Activated CD4-positive, alpha-beta memory T cell treated with anti-CD3 and anti-CD28 coated beads for 36 hours (primary cell): ENCODE measurements around the gene CD14. TPM values are rescaled to one million over a fixed set of nuclear protein-coding genes. Genes with fewer than 3 reads are reported as not detected.
"Not testable (repeated sequence)": the region's sequence is repeated elsewhere in the genome, so short reads cannot be mapped to it uniquely, and the experiment has no call there.

Source experiments
- CTCF ChIA-PET: fragments of 350-600 bp; sonication (Branson Sonifier 250); formaldehyde crosslinking; loops from one replicate; lab custom pipeline; 2021; ENCODE audit warnings: antibody characterized with exemption, inconsistent platforms; lab: Charles Lee
- POLR2A ChIA-PET: fragments of 350-600 bp; sonication (Branson Sonifier 250); formaldehyde crosslinking; loops from one replicate; lab custom pipeline; 2021; ENCODE audit warnings: antibody characterized with exemption; lab: Charles Lee
- DNase-seq: peaks from one replicate; pipeline ENCODE4 v3.0.0-alpha.2; 2020
- H3K27ac Mint-ChIP-seq: one replicate; pipeline ENCODE4 v1.8.0; 2021; ENCODE audit warnings: mixed read lengths
- H3K27me3 Mint-ChIP-seq: one replicate; pipeline ENCODE4 v1.8.0; 2021; ENCODE audit warnings: mixed read lengths
- H3K36me3 Mint-ChIP-seq: one replicate; pipeline ENCODE4 v1.8.0; 2021; ENCODE audit warnings: mixed read lengths
- H3K4me1 Mint-ChIP-seq: one replicate; pipeline ENCODE4 v1.8.0; 2021; ENCODE audit warnings: low read depth, mixed read lengths
- H3K4me3 Mint-ChIP-seq: one replicate; pipeline ENCODE4 v1.8.0; 2021; ENCODE audit warnings: mild to moderate bottlenecking, mixed read lengths
- H3K9me3 Mint-ChIP-seq: one replicate; pipeline ENCODE4 v1.8.0; 2021; ENCODE audit warnings: mixed read lengths
- intact Hi-C: fragments of 100-400 bp; cut with micrococcal nuclease; formaldehyde crosslinking; loops from one replicate; pipeline ENCODE4 v1.15.1; 2023
- total RNA-seq, 2 experiments: library from RNA; stranded (reverse); gene quantifications; one replicate each; pipeline ENCODE4 v1.2.3, GENCODE V29; 2021

The CD14 gene
- total RNA-seq, 2 experiments from 2014 or later, result 0.39 to 0.62 TPM

DNA sequence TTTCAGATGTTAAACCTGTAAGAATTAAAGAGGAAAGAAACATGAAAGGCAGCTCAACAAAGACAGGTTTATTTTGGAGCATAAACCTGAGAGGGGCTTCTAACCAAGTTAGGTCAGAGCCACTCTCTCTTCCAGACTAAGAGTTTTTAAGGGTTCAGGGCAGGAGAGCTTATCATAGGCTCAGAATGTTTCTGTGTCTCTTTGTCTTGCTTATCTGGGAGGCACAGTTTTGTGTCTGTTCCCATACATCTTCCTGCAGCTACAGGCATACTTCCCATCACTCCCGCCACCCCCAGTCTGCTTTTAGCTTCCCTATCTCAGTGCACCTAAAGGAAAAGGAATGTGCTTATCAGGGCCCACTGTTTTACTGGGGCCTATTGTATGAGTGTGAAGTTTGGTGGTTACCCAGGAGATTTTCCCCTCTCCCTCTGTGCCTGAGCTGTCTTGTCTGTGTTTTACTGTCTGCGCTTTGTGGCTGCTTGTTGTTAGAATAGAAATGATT lies 21.9 kb downstream of the CD14 start:
- intact Hi-C loops, result no loop called here
- CTCF ChIA-PET, result no interaction called here
- Mint-ChIP-seq H3K9me3 (no peaks in the 10 kb centered on the region), H3K4me3 (no peak overlapping the region), H3K27ac (no peak overlapping the region), H3K27me3 (peaks cover 6% of the 10 kb centered on the region), H3K36me3 (no peaks in the 10 kb centered on the region), H3K4me1 (peaks cover 9% of the 10 kb centered on the region)
- DNase-seq, result no peak
- POLR2A ChIA-PET, result no interaction called here

DNA sequence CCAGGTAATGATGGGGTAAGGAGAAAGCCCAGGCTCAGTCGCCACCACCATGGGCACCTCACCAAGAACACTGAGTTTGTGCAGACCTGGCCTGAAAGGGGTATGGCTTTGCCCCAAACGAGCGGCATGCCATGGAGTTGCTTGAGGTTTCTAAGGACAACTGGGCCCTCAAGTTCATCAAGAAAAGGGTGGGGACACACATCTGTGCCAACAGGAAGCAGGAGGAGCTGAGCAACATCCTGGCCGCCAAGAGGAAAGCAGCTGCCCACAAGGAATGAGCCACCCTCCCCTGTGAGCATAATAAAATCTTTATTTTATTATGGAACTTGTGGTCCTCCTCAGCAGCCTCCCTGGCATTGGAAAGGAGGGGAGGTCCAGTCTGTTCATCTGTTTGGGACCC lies 23.8 kb downstream of the CD14 start:
- Mint-ChIP-seq H3K27me3 (peaks cover 6% of the 10 kb centered on the region), H3K36me3 (no peaks in the 10 kb centered on the region), H3K4me1 (peaks cover 9% of the 10 kb centered on the region), H3K4me3 (no peak overlapping the region), H3K27ac (no peak overlapping the region), H3K9me3 (no peaks in the 10 kb centered on the region)
- ChIA-PET POLR2A (no interaction called here), CTCF (interaction anchor here (0.6 to 0.7 kb wide), 2 partner anchors 93 to 131 kb away, joined by 3 to 4 read pairs; no protein-coding TSS in a partner anchor)
- intact Hi-C loops, result no loop called here
- no peak for DNase-seq

DNA sequence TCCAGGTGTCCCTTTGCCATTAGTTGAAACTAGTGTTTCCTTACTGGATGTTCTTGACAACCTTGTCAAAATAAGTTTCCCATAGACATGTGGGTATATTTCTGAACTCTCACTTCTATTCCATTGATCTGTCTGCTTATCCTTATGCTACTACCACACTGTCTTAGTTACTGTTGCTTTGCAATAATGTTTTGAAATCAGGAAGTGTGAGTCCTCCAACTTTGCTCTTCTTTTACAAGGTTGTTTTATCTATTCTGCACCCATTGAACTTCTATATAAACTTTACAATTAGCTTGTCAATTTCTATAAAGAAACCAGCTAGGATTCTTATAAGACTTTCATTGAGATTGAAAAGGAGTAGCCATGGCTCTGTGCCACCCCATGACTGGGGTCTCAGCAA lies 24.3 kb downstream of the CD14 start:
- CTCF ChIA-PET, result no interaction called here
- Mint-ChIP-seq H3K4me3 (no peak overlapping the region), H3K4me1 (peaks cover 9% of the 10 kb centered on the region), H3K27ac (no peak overlapping the region), H3K27me3 (peaks cover 6% of the 10 kb centered on the region), H3K36me3 (no peaks in the 10 kb centered on the region), H3K9me3 (no peaks in the 10 kb centered on the region)
- no peak for DNase-seq
- intact Hi-C loops, result no loop called here
- POLR2A ChIA-PET, result no interaction called here

DNA sequence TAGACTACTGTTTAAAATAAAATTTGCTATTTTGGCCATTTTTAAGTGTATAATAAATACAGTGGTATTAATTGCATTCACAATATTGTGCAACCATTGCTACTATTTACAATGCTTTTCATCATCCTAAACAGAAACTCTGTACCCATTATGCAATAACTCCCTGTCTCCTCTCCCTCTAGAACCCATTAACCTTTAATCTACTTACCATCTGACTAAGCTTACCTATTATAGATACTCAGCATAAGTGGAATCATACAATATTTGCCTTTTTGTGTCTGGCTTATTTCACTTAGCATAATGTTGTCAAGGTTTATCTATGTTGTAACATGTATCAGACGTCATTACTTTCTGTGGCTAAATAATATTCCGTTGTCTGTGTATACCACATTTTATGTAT lies 25.9 kb downstream of the CD14 start:
- no peak for DNase-seq
- Mint-ChIP-seq H3K4me3 (no peak overlapping the region), H3K4me1 (peaks cover 4% of the 10 kb centered on the region), H3K27ac (no peak overlapping the region), H3K36me3 (no peaks in the 10 kb centered on the region), H3K9me3 (no peaks in the 10 kb centered on the region), H3K27me3 (no peaks in the 10 kb centered on the region)
- intact Hi-C loops, result no loop called here
- ChIA-PET POLR2A (no interaction called here), CTCF (interaction anchor here (1.0 to 1.7 kb wide), 3 partner anchors 28 to 244 kb away, joined by 3 to 4 read pairs (median 3); no protein-coding TSS in a partner anchor)

GRCh38 chr5:140605879-140606278 lies 27.1 kb downstream of the CD14 start:
- Mint-ChIP-seq H3K27ac (no peak overlapping the region), H3K4me1 (no peaks in the 10 kb centered on the region), H3K36me3 (no peaks in the 10 kb centered on the region), H3K9me3 (no peaks in the 10 kb centered on the region), H3K27me3 (no peaks in the 10 kb centered on the region), H3K4me3 (no peak overlapping the region)
- ChIA-PET POLR2A (no interaction called here), CTCF (no interaction called here)
- DNase-seq, result no peak
- intact Hi-C loops, result no loop called here

- Mint-ChIP-seq H3K4me3 (no peak overlapping the region), H3K27me3 (no peaks in the 10 kb centered on the region), H3K9me3 (no peaks in the 10 kb centered on the region), H3K27ac (no peak overlapping the region), H3K36me3 (no peaks in the 10 kb centered on the region), H3K4me1 (no peaks in the 10 kb centered on the region)
- DNase-seq, result no peak
- intact Hi-C loops, result no loop called here
- POLR2A ChIA-PET, result no interaction called here
- CTCF ChIA-PET, result interaction anchor here (0.5 kb wide), 1 partner anchor 139 kb away, joined by 3 read pairs; no protein-coding TSS in a partner anchor
These were observed 29.2 kb downstream of the CD14 start for GRCh38 chr5:140603734-140604133.

DNA sequence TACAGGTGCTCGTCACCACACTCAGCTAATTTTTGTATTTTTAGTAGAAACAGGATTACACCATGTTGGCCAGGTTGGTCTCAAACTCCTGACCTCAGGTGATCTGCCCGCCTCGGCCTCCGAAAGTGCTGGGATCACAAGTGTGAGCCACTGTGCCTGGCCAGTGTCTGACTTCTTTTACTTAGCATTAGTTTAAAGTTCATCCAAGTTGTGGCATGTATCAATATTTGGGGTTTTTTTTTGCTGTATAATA lies 29.6 kb downstream of the CD14 start:
- POLR2A ChIA-PET, result not testable (repeated sequence)

DNA sequence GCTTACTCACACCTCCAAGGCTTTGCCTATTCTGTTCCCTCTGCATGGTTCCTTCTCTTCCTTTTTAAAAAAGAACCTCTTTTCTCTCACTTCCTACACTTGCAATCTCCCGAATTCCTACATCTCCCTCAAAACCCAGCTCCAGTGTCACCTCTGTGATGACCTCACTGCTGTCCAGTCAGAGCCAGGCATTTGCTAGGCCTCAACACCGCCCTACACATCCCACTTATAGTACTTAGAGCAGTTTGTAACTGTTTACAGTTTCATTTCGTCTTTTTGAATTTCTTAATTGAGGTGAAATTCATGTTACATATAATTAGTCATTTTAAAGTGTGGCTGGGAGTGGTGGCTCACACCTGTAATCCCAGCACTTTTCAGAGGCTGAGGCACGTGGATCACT lies 30.8 kb downstream of the CD14 start:
- no peak for DNase-seq
- H3K9me3 Mint-ChIP-seq, result no peaks in the 10 kb centered on the region
- ChIA-PET POLR2A (no interaction called here), CTCF (no interaction called here)
- H3K27me3 Mint-ChIP-seq, result no peaks in the 10 kb centered on the region
- no peaks in the 10 kb centered on the region for H3K36me3 Mint-ChIP-seq
- no peak overlapping the region for H3K27ac Mint-ChIP-seq
- no peak overlapping the region for H3K4me3 Mint-ChIP-seq
- no peaks in the 10 kb centered on the region for H3K4me1 Mint-ChIP-seq
- intact Hi-C loops, result no loop called here

More for the DNA sequence above, 29.6 kb downstream of the CD14 start:
- H3K9me3 Mint-ChIP-seq, H3K27ac Mint-ChIP-seq, DNase-seq, H3K27me3 Mint-ChIP-seq, CTCF ChIA-PET, H3K4me1 Mint-ChIP-seq, H3K4me3 Mint-ChIP-seq, H3K36me3 Mint-ChIP-seq, intact Hi-C loops: not testable (repeated sequence)

- Mint-ChIP-seq H3K4me3 (no peak overlapping the region), H3K9me3 (no peaks in the 10 kb centered on the region), H3K36me3 (no peaks in the 10 kb centered on the region), H3K27ac (no peak overlapping the region), H3K4me1 (no peaks in the 10 kb centered on the region), H3K27me3 (no peaks in the 10 kb centered on the region)
- DNase-seq, result no peak
- ChIA-PET POLR2A (no interaction called here), CTCF (no interaction called here)
- intact Hi-C loops, result no loop called here
These were observed 32.9 kb downstream of the CD14 start for GRCh38 chr5:140600096-140600495.

DNA sequence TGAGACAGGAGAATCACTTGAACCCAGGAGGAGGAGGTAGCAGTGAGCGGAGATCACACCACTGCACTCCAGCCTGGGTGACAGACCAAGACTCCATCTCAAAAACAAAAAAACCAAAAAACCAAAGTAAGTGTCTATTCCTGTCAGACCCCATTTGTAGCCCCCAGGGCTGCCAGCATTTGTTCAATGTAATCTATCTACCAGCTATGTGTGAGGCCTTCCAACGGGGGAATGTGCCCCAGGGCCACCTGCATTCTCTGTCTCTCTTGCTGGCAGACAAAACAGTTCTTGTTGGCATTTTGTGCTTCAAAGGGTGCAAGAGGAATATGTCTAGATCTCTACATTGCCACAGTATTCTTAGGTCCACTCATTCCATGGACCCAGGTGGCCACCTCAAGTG lies 34.1 kb downstream of the CD14 start:
- Mint-ChIP-seq H3K27me3 (no peaks in the 10 kb centered on the region), H3K4me3 (no peak overlapping the region), H3K36me3 (no peaks in the 10 kb centered on the region), H3K4me1 (no peaks in the 10 kb centered on the region), H3K9me3 (no peaks in the 10 kb centered on the region), H3K27ac (no peak overlapping the region)
- CTCF ChIA-PET, result no interaction called here
- POLR2A ChIA-PET, result no interaction called here
- intact Hi-C loops, result no loop called here
- no peak for DNase-seq

DNA sequence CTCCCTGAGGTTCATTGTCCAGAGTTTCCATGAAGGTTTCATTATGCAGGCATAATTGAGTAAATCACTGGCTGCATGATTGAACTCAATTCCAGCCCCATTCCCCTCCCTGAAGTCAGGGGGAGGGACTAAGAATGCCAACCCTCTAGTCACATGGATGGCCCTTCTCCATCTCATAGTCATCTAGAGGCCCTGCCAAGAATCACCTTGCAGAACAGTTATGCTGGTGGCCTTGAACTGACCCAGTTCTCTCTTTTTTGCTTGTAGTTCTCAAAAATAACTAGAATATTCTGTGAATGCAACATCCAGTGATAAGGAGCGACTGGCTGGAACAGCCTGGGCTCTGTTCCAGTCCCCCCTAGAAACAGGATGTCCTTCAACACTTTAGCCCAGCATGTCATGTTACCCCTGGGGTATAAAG lies 36.6 kb downstream of the CD14 start:
- intact Hi-C loops, result no loop called here

GRCh38 chr5:140595538-140596300 lies 37.3 kb downstream of the CD14 start:
- Mint-ChIP-seq H3K27me3 (no peaks in the 10 kb centered on the region), H3K36me3 (no peaks in the 10 kb centered on the region), H3K9me3 (no peaks in the 10 kb centered on the region), H3K4me1 (no peaks in the 10 kb centered on the region), H3K27ac (no peak overlapping the region), H3K4me3 (no peak overlapping the region)
- intact Hi-C loops, result no loop called here
- DNase-seq, result no peak
- ChIA-PET POLR2A (no interaction called here), CTCF (interaction anchor here (1.2 kb wide), 1 partner anchor 102 kb away, joined by 3 read pairs; no protein-coding TSS in a partner anchor)

More for the DNA sequence above, 36.6 kb downstream of the CD14 start:
- H3K27me3 Mint-ChIP-seq, result no peaks in the 10 kb centered on the region
- POLR2A ChIA-PET, result no interaction called here
- no peak overlapping the region for H3K27ac Mint-ChIP-seq
- H3K4me3 Mint-ChIP-seq, result no peak overlapping the region
- H3K4me1 Mint-ChIP-seq, result no peaks in the 10 kb centered on the region
- CTCF ChIA-PET, result interaction anchor here (1.2 kb wide), 1 partner anchor 102 kb away, joined by 3 read pairs; no protein-coding TSS in a partner anchor
- DNase-seq, result no peak
- no peaks in the 10 kb centered on the region for H3K36me3 Mint-ChIP-seq
- H3K9me3 Mint-ChIP-seq, result no peaks in the 10 kb centered on the region

DNA sequence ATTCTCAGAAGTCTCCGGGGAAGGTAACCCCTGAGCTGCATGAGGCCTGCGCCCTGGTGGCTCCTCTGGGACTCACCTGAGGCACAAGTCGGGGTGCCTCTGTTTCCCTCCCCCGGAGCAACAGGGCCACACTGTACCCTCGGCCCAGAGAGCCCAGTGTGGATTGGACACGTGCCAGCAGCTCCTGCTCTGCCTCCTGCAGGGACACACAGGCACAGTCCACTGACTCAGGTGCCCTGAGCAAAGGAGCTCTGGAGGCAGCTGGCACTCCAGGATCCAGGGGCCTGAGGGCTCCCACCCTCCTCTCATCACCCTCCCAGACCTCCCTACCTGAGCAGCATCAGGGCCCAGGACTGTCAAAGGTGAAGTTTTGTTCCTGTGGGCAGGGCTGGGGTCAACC lies 38.8 kb downstream of the CD14 start:
- no peaks in the 10 kb centered on the region for H3K4me1 Mint-ChIP-seq
- H3K36me3 Mint-ChIP-seq, result no peaks in the 10 kb centered on the region
- no peaks in the 10 kb centered on the region for H3K27me3 Mint-ChIP-seq
- H3K4me3 Mint-ChIP-seq, result no peak overlapping the region
- H3K9me3 Mint-ChIP-seq, result no peaks in the 10 kb centered on the region
- ChIA-PET CTCF (interaction anchor here (0.9 kb wide), 1 partner anchor 231 kb away, joined by 3 read pairs; no protein-coding TSS in a partner anchor), POLR2A (no interaction called here)
- intact Hi-C loops, result no loop called here
- DNase-seq, result no peak
- H3K27ac Mint-ChIP-seq, result no peak overlapping the region
